Measurements from ENCODE around the gene ISG20L2. TPM values are rescaled to one million over a fixed set of nuclear protein-coding genes. Genes with fewer than 3 reads are reported as not detected.

The ISG20L2 gene
- total and polyA plus RNA-seq, 2 donors (not counting 3 experiments of a cell fraction or from before 2014, with no cell fraction given), result 33.2 to 35.3 TPM

DNA sequence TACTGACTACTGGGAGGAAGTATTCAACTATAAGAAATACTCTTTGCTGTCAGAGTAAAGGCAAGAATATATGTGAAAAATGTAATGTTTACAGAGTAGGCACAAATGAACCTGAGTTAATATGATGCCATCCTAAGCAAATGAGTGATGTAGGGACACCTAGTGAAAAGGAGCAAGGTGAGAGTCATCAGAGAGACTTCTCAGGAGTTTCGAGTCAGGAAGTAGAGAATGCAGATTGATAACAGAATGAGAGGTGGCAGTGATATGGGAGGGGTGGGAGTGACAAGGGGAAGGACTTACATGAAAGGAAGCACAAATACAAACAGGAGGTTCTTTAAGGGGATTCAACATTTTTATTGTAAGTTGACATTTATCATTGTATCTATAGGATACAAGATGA lies 49.0 kb upstream of the ISG20L2 start:
- dilution Hi-C loops (cut with MboI; ENCODE audit: extremely low pct_ligation_motif_present, low sequenced_read_pairs), result no loop called here
- FAIRE-seq, result no peak
- CTCF ChIA-PET, result interaction anchor here (1.2 to 1.6 kb wide), 3 partner anchors 11 to 83 kb away, joined by 4 to 8 read pairs (median 5); partner anchors contain the start of genes NTRK1 and PRCC

More for the DNA sequence above, 49.0 kb upstream of the ISG20L2 start:
- Histone ChIP-seq H3K4me3 (replicated peaks in 1 of 3; ENCODE audit: insufficient read depth in 1 of 3, low read depth in 1 of 3, low read length in 3 of 3) (no peak overlapping the region), H3K9me1 (replicated peaks; ENCODE audit: control insufficient read depth, extremely low read depth, insufficient read depth, low read length) (no peaks in the 10 kb centered on the region), H3K9me3 (replicated peaks; ENCODE audit: control insufficient read depth, insufficient read depth, low read length) (no peaks in the 10 kb centered on the region), H3K9ac (replicated peaks; ENCODE audit: extremely low read depth, insufficient read depth, low read length) (no peak overlapping the region), H4K20me1 (replicated peaks; ENCODE audit: control insufficient read depth, extremely low read depth, insufficient read depth, low read length) (peaks cover 2% of the 10 kb centered on the region), H3K4me2 (ENCODE audit: insufficient read depth, low read length) (no peak overlapping the region), H3K36me3 (ENCODE audit: control insufficient read depth in 2 of 2, extremely low read depth in 1 of 2, insufficient read depth in 2 of 2, low read length in 2 of 2) (peaks cover 2 to 3% of the 10 kb centered on the region in 2 experiments), H3K79me2 (ENCODE audit: control insufficient read depth, insufficient read depth, low read length) (peaks cover 85% of the 10 kb centered on the region), H3K27ac (ENCODE audit: insufficient read depth, low read depth, low read length) (no peak overlapping the region), H2AFZ (ENCODE audit: low read depth, low read length) (no peak overlapping the region), H3K27me3 (ENCODE audit: control insufficient read depth in 2 of 2, insufficient read depth in 2 of 2, low read length in 2 of 2) (no peaks in the 10 kb centered on the region), H3K4me1 (ENCODE audit: control insufficient read depth, extremely low read depth, insufficient read depth, low read length) (peaks cover 11% of the 10 kb centered on the region)
- POLR2A ChIA-PET, result no interaction called here
- DNase-seq (ENCODE audit: low read depth, low spot score), result no peak
- BruUV-seq (replicated peaks), result no TSS peak
- intact Hi-C loops (cut with micrococcal nuclease), result no loop called here
- TF ChIP-seq FOS (IDR thresholded peaks at IDR 0.05; ENCODE audit: borderline replicate concordance, insufficient read depth, low read length) (no peak), CTCF (IDR thresholded peaks at IDR 0.05; ENCODE audit: extremely low read depth in 1 of 2, insufficient read depth in 1 of 2, low read depth in 1 of 2, low read length in 2 of 2) (no peak), JUN (IDR thresholded peaks at IDR 0.05; ENCODE audit: borderline replicate concordance, insufficient read depth, insufficient read length, low read depth) (no peak), EZH2 (IDR thresholded peaks at IDR 0.05; ENCODE audit: borderline replicate concordance, low read depth, low read length, severe bottlenecking) (no peak), MYC (IDR thresholded peaks at IDR 0.05; ENCODE audit: low read depth, low read length) (no peak), POLR2A (IDR thresholded peaks at IDR 0.05; ENCODE audit: low read depth, low read length) (no peak), POLR2AphosphoS5 (IDR thresholded peaks at IDR 0.05; ENCODE audit: insufficient read depth, low read depth, low read length) (no peak), GATA2 (IDR thresholded peaks at IDR 0.05; ENCODE audit: insufficient read depth, insufficient read length, low read depth, low read length) (no peak), MAX (IDR thresholded peaks at IDR 0.05; ENCODE audit: insufficient read depth, insufficient read length) (no peak)

All from endothelial cell of umbilical vein (primary cell).